HL-60 (cell line): Measurements from ENCODE around the gene BLOC1S1.

Experiments
- CTCF ChIP-seq: IDR thresholded peaks from one replicate; pipeline ENCODE4 v1.5.1; 2011; ENCODE audit warnings: low read length, control low read depth, inconsistent platforms; ENCODE audit not compliant: insufficient read depth
- POLR2AphosphoS5 ChIP-seq: IDR thresholded peaks from 2 replicates; pipeline ENCODE4 v1.6.1; 2012; ENCODE audit warnings: low read depth
- REST ChIP-seq: IDR thresholded peaks from 2 replicates; pipeline ENCODE4 v1.6.1; 2012; ENCODE audit warnings: low read depth; ENCODE audit not compliant: insufficient replicate concordance

GRCh38 chr12:55707841-55708694, 7.8 kb upstream of the BLOC1S1 start, which contains the start of gene ITGA7:
- no peak for TF ChIP-seq CTCF
- TF ChIP-seq POLR2AphosphoS5 = no peak
- no peak for TF ChIP-seq REST
